HG02588 (cell line): ENCODE measurements around the gene DNAJC30.
"Not testable (repeated sequence)": the region's sequence is repeated elsewhere in the genome, so short reads cannot be mapped to it uniquely, and the experiment has no call there.

ENCODE experiments used
- ATAC-seq: cut with Tn5 transposase; IDR thresholded peaks from one replicate; pipeline ENCODE4 v1.9.1; 2021; ENCODE audit warnings: mild to moderate bottlenecking, moderate library complexity; ENCODE audit not compliant: unreplicated experiment

The DNAJC30 gene

DNA sequence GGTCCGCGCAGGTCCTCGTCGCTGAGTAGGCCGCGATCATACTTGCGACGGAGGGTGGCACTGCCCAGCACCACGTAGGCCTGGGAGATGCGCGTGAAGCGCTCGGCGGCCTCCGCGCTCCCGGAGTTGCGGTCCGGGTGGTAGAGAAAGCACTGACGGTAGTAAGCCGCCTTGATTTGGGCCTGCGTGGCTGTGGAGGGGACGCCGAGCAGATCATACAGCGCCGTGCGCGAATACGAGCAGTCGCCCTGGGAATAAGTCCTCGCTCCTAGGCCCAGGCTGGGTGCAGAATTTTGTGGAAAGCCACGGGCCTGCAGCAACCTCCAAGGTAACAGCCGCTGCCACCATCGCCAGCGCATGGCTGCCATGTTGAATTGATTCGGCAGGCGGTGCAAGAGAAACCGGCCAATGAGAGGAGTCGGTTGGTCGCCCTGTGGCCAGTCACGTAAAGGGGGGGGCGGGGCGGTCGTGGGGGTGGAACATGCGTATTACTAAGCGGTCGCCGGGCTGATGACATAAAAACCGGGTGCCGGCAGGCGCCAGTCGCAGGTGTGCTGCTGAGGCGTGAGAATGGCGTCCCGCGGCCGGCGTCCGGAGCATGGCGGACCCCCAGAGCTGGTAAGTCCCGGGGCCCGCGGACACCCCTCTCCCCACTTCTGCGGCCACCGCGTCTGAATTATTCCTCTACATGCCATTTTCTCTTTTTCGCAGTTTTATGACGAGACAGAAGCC, at the start of gene DNAJC30, which contains the start of gene BUD23:
Gene DNAJC30 (minus strand): TSS at position 398 of the 732 bp plus-strand sequence. CDS start 30 bp downstream, at position 368.
Gene BUD23 (plus strand): TSS at position 542 of the 732 bp plus-strand sequence. CDS start 29 bp downstream, at position 571.
- peak; percentile 88 for ATAC-seq

DNA sequence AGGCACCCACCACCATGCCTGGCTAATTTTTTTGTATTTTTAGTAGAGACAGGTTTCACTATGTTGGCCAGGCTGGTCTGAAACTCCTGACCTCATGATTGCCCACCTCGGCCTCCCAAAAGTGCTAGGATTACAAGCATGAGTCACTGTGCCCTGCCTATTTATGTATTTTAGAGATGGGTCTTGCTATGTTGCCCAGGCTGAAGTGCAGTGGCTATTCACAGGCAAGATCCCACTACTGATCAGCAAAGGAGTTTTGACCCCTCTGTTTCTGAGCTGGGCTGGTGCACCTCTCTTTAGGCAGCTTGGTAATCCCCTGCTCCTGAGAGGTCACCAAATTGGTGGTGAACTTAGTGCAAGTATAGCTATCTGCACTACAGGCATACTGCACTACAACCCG, 49.1 kb upstream of the DNAJC30 start:
- ATAC-seq: no peak

- ATAC-seq: no peak
Observed at GRCh38 chr7:73730485-73730884, 47.2 kb upstream of the DNAJC30 start.

- no peak for ATAC-seq
Observed at GRCh38 chr7:73728551-73728950, 45.3 kb upstream of the DNAJC30 start.

- no peak for ATAC-seq
Observed at GRCh38 chr7:73727952-73728351, 44.7 kb upstream of the DNAJC30 start.

DNA sequence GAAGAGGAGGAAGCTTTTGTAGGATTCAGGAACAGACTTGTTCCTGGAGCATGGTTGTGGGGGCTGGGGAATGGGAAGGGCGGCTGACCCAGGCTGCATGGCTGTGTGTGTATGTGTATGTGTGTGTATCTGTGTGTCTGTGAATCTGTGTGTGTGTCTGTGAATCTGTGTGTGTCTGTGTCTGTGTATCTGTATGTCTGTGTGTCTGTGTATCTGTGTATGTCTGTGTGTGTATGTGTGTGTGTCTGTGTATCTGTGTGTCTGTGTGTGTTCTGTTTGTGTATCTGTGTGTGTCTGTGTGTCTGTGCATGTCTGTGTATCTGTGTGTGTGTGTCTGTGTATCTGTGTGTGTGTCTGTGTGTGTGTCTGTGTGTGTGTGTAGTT, 42.8 kb upstream of the DNAJC30 start:
- no peak for ATAC-seq

GRCh38 chr7:73723813-73724212, 40.6 kb upstream of the DNAJC30 start:
- ATAC-seq: no peak

DNA sequence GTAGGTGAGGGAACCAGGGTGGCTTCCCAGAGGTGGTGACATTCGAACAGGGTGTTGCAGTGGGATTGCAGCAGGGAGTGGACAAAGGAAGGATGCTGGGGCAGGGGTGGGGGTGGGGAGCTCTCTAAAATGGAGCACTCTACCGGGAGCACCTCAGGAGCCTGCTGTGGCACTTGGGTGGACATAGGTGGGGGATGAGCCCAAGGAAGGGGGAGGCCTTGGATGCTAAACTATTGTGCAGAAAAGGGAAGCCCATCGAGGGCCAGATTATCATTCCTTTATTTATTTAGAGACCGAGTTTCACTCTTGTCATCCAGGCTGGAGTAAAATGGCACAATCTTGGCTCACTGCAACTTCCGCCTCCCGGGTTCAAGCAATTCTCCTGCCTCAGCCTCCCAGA, 39.5 kb upstream of the DNAJC30 start:
- ATAC-seq: no peak

DNA sequence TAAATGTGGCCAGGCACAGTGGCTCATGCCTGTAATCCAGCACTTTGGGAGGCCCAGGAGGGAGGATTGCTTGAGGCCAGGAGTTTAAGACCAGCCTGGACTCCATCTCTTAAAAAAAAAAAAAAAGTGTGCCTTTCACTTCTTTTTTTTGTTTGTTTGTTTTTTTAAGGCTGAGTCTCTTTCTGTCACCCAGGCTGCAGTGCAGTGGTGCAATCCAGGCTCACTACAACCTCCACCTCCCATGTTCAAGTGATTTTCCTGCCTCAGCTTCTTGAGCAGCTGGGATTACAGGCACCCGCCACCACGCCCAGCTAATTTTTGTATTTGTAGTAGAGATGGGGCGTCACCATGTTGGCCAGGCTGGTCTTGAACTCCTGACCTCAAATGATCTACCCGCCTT, 38.9 kb upstream of the DNAJC30 start:
- ATAC-seq: not testable (repeated sequence)

DNA sequence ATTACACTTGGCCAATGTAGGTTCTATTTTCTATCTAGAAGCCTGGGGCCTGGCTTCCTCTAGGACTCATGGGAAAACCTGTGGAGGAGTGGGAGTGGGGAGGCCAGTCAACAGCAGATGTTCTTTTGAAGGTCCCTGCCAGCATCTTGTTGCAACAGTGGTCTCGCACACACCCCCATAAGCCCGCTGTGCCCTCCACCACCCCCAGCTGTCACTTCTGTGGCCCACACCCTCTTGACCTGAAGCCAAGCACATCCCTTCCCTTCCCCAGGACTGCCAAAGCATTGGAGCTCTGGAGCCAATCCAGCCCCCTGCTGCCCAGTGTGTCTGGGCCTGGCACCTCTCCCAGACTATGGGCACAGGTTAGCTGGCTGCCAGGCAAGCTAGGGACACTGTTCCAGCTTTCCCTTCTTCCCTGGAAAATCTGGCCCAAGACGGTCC, 38.1 kb upstream of the DNAJC30 start:
- no peak for ATAC-seq

GRCh38 chr7:73720443-73720842, 37.2 kb upstream of the DNAJC30 start:
- ATAC-seq: not testable (repeated sequence)

DNA sequence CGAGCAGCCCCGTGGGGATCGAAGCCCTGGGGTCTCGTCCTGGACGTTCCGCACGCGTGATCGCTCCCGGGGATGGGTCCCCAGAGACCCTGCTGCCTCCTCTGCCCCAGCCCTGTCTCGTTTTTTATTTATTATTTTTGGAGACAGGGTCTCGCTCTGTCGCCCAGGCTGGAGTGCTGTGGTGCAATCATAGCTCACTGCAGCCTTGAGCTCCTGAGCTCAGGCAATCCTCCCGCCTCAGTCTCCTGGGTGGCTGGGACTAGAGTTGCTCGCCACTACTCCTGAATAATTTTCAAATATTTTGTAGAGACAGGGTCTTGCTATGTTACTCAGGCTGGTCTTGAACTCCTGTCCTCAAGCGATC, 36.5 kb upstream of the DNAJC30 start:
- peak; percentile 4 for ATAC-seq

GRCh38 chr7:73718905-73719805, 35.9 kb upstream of the DNAJC30 start, which contains the start of gene STX1A:
Gene STX1A (minus strand): TSS chr7:73719669. CDS start chr7:73719631, 38 bp downstream.
- ATAC-seq: peak; percentile 55

DNA sequence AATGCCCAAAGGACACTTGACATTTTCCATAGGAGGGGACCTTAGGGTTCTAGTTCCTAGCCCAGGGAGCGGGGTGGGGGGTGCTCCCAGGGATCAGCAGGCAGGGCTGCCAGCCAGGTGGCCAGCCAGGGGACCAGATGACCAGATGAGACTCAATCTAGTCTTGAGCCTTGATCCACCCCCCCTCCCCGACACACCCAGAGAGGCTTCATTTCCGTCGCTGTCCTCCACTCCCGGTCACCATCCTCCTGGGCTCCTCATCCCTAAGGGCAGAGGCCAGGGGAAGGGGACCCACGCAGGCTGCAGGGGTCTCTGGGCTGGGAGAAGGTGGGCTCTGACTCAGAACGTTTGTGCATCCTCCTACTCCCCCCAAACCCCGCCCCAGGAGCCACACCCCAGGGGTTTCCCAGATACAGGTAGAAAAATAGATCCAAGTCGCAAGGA, 35.2 kb upstream of the DNAJC30 start:
- no peak for ATAC-seq

DNA sequence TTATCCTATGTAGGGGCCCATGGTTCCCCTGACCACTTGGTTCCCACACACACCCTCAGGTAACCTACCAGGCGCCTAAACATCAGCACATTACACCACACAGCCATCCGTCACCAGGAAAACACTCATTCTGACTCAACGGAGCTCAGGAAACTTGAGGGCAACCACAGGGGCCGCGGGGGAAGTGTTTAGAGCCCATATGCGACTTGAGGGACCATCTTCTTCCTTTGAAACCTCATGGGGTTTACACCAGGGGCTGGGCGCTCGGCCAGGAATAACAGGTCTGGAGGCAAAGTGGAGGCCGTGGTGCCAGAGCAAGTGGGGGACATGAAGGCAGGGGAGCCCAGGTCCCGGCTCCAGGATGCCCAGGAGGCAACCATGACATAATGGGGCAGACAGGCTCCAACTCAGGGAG, 34.7 kb upstream of the DNAJC30 start:
- ATAC-seq: no peak

DNA sequence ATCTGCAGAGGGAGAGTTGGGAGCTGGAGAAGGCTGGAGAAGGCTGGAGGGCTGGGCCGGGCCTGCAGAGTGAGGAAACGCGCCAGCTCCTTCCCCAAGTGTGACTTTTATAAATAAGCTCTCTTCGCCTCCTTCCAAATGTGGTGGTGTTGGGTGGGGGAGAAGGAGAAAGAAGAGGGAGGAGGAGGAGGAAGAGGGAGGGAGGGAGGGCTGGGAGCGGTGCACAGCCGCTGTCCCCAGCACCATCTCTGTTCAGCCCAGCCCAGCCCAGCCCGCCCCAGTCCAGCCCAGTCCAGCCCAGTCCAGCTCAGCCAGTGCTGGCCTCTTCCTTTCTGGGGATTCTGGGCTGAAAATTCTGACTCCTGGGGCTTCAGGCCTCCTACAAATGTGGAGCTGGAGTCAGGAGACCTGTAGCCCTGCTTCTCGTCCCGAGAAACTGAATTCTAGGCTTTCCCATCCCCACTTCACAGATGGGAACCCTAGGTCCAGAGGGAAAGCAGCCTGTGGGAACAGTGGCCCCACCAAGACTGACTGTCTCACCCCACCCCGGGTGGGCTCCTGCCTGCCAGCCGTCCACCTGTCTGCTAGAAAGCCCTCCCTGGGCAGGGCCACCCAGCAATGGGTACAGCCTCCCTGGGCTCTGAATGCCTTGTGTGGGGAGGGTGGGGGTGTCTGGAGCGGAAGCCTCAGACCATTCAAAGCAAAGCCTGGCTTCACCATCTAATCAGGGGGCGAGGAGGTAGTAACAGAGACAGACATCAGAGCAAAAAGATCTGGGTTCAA, 34.0 kb upstream of the DNAJC30 start:
- ATAC-seq: no peak

DNA sequence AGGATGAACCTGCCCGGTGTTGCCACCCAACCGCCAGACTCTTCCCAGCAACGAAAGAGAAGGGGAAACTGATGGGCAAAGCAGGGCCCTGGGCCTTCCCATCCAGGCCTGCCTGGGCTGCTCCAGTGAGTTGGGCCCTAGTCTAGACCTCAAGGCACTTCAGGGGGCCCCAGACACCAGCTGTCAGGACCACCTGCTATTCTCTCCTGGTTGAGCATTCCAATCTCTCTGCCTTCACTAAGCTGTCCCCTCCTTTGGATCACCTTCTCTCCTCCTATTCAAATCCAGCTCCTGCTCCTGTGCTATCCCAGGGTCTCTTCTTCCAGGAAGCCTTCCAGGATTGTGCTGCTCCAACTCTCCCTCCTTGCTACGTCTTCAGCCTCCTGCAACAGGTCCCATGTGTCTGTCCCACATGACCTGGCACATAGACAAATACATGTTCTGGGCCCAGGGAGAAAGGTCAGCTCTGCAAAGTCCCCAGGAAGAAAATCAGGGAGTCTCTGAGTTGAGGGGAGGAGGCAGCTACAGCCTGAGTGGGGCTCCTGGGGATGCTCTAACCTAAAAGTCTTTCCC, 33.2 kb upstream of the DNAJC30 start:
- no peak for ATAC-seq

GRCh38 chr7:73715648-73716317, 32.5 kb upstream of the DNAJC30 start:
- ATAC-seq: no peak

- not testable (repeated sequence) for ATAC-seq
Observed at GRCh38 chr7:73713319-73713718, 30.1 kb upstream of the DNAJC30 start.

DNA sequence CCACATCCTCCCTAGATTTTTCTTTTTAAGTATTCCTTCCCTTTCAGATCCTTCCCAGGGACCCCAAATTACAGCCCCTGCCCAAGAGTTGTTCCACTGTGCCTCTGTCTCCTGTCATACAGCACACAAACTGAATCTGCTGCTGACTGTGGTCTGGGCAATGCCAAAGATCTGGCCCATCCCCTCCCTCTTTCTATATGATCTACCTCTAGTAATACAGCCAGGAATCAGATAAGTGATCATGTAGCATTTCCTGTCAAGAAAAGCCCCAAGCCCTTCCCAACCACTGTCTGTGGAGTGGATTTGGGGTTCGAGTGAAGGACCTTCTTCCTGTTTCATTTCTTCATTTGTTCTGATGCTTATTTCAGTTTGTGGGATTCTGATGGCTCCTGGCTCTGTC, 29.5 kb upstream of the DNAJC30 start:
- ATAC-seq: no peak
